Measurements from ENCODE around the gene ATP2B1.
A peak's percentile ranks its signal among the peaks of the same experiment; 100 is the strongest.
"Not testable (repeated sequence)": the region's sequence is repeated elsewhere in the genome, so short reads cannot be mapped to it uniquely, and the experiment has no call there.

Gene ATP2B1

DNA sequence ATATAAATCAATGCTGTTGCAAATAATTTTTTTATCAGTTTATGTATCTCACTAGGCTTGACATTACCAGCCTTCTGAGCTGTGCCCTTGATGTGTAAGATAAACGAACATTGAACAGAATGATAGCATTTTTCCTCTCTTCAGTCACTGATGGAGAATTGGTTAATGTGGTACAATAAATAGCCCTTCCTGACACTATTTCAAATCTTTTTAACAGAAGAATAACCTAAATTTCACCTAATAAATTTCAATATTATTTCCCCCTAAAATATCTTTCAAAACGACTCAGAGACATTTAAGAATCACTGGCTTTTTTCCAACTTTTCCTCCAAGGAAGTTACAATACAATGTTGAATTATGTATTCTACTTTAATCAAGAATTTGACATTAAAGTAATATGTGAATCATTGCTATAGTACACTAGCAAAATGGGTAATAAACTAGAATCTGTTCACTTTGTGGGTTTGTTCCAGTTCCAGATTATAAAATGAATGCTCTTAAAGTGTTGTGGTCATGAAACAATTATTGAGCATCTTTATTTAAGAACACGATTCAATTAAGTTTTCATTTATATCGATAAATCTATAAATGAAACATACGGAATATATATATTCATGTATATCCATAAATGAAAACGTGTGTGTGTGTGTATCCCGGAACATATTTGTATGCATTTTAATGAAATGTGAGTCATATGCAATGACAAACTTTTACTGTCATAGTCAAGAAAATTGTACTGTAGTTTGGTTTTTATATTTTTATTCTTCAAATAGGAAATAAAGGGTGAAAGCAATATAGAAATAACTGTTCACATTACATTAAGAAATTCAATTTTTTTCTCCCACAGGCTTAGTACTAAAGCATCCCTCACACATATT, 2.5 kb upstream of the ATP2B1 start:
- no peak for DNase-seq

DNA sequence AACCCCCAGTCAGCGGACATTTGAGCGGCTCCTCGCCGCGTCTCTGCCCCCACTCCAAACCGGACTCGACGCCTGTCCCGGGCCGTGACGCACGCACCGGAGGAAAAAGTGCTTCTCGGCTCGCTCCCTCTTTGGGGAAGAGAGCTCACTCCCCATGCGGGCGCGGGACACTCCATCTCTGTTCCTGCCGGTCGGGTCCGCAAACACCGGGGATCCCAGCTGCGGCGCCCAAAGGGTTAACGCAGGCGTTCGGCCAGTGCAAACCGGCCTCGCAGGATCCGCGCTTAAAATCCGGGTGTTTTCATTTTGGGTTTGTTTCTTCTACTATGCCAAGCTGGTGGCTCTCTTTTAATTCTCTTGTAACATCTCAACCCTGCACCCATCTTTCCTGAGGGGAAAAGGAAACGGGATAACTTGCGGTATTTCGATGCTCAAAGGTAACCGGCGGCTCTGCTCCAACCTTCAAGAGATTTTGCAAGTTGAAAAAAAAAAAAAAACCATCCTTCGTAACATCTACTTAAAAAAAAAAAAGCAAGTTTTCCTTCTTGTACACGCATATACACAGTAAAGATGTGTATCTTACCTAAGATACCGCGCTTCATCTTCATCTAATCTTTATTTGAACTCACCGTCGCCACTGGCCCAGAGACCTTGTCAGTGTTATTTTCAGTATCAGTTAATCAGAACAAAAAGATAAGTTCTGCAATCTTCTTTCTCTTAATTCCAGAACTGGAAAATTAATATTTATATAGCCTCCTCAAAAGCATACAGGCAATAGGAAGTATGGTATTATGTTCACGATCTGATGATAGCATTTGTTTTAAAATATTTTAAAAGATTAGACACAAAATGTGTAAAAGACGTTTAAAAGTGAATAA, 1.6 kb upstream of the ATP2B1 start:
- DNase-seq, result peak; percentile 34

DNA sequence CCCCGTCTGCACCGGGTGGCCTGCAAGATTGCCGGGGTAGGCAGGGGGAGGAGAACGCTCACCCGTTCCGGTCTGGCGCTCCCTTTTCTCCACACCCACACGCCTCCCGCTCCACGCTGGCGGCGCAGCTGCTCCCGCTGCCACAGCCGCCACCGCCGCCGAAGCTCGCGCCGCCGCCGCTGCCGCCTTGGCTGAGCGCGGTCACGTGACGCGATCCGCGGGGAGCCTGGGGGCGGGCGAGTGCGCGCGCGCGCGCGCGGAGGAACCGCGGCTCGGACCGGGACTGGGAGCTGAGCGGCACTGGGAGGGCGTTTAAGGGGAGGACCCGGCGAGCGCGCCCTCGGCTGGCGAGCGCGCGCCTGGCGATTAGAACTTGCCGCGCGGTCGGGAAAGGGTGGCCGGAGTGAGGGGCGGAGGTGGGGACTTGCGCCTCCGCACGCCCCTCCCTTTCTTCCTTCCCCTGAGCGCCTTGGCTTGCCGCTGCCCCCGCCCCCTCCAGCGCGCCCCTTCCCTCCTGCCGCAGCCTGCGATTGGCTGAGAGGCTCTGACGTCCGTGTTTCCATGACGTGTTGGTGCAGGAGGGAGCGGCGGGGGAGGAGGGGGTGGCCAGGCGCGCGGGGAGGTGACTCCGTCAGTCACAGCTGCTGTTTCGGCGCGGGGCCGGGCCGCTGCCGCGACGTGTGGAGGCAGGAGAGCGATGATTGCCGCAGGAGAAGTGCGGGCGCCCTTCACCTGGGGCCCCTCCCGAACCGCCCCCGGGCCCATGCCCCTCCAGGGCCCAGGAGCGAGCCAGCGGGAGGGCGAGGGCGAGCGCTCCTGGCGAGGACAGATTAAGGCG, 738 bp upstream of the ATP2B1 start:
- peak; percentile 95 for DNase-seq

DNA sequence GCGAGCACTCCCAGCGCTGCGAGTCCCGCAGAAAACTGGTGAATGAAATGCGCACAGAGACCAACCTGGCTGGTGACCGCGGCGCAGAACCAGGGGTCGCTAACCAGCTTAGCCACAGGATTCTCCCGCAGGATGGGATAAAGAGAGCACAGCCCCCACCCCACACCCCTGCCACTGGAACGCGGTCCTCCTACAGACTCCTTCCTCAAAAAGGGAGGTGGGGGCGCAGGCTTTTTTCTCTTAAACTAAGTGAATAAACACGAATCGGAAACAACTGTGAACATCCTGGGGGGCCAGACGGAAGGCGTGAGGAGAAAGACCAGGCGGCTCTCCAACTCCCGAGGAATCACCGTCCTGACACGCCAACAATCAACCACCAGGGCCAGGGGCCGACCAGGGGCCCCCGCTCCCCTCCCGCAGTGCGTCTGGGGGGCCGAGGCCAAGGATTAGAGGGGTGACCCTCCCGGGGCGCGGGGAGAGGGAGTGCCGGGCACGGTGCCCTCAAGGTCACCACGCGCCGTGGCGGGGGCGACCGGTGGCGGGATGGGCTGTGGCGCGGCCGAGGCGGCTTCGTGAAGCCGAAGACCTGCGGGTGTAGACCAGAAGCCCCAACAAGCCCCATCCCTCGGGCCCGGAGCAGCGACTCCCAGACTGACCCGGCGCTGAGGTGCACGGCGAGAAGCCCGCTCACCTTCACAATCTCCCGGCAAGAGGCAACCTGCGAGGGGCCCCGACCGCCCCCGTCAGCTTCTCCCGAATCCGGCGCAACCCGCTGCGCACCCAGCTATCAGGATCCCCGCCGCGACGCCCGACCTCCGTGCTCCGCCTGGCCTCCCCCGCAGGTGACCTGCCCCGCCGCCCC, 704 bp downstream of the ATP2B1 start:
- peak; percentile 34 for DNase-seq

DNA sequence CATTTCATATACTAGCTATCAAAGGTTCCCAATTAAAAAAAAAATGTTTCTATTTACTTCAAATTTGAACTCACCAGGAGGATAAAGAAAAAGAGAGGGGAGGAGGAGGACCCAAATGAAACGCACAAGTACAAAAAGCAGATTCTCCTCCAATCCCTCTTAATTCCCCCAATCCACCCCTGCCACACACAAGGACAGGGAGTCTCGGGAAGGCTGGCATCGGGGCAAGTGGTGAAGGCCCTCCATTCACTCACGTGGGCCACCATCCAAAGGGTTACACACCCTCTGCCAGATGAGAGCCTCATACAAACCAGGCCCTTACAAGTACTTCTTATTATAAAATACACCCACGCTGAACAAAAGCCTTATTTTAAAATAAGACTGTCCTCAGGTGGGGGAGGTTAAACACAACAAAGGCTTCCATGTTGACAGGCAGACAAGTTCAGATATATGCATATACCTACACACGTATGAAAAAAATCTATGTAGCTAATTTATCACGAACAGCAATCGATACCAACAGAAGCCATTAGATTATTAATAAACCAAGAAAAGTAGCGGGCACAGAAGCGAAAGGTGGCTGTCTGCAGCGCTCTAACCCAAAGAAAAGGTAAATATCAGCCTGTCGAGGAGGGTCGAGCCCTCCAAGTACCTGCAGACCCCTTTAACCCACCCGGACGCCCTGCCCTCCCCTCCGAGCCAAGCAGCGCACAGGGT, 1.5 kb downstream of the ATP2B1 start:
- peak; percentile 34 for DNase-seq

DNA sequence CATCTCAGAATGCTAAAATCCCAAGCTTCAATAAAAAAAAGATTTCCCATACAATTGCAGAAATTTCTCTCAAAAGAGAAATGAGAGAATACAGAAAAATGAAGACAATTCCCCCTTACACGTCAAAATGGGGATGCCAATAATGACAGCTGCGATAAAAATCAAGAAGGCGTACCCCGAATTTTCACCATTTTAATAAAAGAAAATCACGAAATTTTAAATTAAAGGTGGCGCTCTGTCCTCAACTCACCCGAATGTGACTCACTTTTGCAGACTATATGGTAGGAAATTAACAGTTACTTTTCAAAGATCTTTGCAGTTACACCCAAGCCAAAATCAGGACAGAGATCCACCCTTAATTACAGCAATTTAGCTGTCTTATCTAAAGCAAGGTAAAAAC, 2.1 kb downstream of the ATP2B1 start:
- no peak for DNase-seq

DNA sequence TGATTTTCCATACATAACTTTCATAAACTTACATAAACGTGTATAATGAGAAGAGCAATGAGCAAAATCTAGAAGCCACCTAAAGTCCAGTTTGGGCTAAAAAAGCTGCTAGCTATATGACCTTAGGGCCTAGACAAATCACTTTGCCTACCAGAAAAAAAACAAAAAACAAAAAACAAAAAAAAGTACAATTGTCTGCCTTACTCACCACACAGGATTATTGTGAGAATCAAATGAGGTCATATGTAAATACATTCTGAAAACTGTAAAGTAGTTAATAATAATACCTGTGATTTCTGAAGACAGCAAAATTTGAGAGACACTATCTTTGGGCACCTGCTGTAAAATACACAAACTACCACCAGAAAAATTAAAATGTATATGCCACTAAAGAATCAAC, 4.2 kb downstream of the ATP2B1 start:
- no peak for DNase-seq

DNA sequence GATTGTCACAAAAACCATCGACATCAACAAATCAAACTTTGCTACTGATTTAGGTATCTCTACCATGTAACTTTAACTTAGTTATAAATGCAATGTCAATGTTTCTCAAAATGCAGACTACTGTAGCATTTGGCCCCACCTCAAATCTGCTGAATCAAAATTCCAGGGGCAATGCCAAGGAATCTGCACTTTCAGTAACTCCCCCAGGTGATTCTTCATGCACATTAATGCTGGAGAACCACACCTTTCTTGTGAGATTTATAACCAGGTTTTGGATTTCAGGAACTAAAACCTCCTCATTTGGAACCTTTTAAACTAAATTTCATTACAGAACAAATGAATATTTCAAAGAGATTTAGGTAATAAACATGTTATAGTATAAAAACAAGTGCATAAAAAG, 4.9 kb downstream of the ATP2B1 start:
- no peak for DNase-seq

DNA sequence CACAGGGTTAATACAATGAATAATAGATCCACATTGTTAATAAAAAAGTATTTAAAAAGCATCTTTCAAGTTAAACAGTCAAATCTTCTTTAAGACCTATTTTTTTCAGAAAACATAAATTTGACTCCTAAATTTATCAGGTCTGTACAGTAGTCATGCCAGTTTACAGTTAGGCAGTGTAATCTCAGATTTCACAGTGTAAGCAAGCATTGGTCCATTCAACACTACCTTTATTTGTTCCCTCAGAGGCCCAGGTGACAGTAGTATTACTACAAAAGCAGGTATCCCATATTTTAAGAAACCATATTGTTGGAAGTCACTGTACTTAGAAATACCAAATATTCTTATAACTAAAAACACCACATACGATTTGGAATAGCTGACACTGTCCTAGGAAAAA, 6.1 kb downstream of the ATP2B1 start:
- DNase-seq, result no peak

DNA sequence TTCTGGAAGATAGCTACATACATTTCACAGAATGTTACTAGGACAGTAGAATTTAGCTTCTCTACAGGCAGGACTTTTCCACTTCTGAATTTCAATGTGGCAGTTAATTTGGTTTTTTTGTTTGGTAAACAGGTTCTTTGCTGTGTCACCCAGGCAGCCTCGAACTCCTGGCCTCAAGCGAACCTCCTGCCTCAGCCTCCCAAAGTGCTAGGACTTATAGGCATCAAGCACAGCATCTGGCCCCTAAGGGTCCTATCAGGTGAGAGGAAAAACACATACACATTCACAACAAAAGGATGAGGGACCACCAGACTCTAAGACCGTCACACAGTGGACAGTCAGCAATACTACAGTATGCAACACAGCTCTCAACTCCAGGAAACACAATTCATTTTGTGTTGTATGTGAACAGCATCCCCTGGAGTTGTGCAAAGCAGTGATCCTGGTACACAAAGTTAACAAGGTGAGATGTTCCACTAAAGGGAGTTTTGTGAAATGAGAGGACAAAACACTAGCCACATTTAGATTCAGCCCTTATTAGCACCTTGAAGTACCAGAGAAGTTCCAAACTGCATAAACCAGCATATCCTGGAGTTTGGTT, 6.9 kb downstream of the ATP2B1 start:
- no peak for DNase-seq

DNA sequence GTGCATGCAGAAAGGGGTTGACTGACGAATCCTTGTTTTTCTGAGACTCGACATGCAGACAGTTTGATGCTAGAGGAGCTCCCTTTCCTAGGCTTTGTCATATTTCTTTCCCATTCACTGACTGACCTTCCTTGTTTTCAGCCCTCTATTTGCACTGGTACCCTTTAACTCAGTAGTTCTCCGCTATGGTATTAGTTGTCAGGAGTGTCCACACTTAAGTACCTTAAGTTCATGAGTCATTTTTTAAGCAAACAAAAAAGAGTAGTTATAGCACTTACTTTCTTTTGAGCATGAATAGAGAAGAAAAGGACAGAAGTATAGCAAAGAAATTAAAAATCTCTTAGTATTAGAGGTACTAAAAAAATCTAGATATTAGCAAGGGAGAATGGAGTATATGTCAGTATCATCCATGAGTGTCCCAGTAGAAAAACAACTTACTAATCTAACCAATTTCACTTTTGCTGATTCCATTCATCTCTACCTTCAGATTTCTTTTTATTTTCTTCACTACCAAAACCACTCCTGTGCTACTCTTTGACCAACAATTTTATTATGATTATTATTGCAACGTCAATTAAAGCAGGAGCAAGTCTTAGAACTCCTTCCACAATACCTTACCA, 8.3 kb downstream of the ATP2B1 start:
- no peak for DNase-seq

DNA sequence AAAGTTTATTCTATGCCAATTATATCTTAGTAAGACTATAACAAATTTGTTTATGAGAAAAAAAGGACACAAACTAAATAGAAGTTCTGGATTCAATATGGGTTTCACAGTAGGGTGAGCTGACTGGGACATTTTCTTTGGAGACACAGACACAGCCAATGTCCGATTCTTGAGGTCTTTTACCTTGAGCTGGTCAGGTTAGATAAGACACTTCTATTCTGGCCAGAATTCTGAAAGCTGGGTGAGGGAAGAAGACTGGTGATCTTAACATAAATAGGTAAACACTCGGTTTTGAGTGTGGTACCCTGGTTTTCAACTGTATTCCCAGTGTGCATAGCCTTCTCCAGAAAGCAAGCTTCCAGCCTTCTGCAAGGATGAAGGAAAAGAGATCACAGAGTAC, 10.0 kb downstream of the ATP2B1 start:
- no peak for DNase-seq

DNA sequence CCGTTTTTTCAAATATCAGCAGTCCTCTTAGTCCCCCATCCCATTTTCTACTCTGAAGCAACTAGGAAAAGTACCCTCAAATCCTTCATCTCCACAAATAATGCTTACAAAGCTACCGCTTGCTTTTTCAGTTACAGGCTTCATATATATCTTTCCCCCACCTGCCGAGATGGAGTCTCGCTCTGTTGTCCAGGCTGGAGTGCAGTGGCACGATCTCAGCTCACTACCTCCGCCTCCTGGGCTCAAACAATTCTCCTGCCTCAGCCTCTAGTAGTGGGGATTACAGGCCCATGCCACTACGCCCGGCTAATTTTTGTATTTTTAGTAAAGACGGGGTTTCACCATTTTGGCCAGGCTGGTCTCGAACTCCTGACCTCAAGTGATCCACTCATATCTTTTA, 10.9 kb downstream of the ATP2B1 start:
- not testable (repeated sequence) for DNase-seq

DNA sequence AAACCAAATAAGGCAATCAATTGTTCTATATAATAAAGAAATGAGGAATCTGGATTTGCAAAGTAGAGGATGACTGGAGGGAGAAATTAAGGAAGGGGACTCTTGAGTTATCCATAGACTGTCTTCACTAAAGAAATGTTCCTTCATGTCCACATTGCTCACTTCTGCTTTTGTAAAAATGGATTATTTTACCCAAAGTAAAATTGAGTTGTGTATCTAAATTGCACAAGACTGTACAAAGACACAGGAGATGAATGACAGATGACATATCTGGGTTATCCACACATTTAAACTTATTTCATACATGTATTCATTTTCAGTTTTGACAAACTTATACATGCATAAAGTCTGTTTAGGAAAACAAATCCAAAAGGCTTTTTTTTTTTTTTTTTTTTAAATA, 11.3 kb downstream of the ATP2B1 start:
- no peak for DNase-seq

DNA sequence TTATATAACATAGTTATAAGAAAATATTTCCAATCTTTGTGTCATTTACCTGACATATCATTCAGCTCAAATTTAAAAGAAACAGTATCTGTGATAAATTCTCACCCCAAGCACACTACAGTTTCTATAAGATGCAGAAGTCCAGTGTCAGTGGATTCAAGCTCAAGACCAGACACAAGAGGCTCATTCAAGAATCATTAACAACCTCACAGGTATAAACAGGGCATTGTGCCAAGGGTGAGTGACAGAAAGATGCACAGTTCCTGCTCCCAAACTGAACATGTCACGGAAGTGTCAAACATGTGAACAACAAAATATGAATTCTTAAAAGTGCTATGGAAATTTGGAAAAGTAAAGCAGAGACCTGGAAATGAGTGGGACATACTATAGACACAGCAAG, 12.8 kb downstream of the ATP2B1 start:
- no peak for DNase-seq

DNA sequence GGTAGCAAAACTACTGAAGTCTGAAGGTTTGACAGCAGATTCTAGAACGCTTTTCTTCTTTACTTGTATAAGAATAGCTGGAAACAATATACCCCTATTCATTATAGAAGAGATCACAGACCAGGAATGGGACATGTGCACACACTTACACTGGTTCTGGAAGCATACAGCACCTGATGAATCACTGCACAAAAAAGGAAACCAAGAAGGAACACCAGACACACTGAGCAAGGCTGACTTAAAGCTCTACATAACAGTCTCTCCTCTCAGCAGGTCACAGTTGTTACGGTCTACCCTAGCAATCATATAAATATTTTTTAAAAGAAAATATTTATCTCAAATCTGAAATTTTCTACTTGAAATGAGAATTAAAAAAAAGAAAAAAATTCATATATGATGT, 13.5 kb downstream of the ATP2B1 start:
- no peak for DNase-seq

DNA sequence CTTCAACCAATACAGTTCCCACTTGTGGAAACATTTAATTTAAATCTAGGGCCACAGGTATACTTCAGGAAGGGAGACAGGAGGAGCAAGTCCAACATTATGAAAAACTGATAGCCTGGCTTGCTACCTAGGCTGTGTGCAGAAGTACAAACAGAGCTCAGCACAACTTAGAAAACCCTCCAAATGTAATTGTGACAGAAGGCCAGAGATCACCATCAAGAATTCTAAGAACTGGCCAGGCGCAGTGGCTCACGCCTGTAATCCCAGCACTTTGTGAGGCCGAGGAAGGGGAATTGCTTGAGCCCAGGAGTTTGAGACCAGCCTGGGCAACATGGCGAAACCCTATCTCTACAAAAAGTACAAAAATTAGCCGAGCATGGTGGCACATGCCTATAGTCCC, 14.1 kb downstream of the ATP2B1 start:
- DNase-seq, result no peak

DNA sequence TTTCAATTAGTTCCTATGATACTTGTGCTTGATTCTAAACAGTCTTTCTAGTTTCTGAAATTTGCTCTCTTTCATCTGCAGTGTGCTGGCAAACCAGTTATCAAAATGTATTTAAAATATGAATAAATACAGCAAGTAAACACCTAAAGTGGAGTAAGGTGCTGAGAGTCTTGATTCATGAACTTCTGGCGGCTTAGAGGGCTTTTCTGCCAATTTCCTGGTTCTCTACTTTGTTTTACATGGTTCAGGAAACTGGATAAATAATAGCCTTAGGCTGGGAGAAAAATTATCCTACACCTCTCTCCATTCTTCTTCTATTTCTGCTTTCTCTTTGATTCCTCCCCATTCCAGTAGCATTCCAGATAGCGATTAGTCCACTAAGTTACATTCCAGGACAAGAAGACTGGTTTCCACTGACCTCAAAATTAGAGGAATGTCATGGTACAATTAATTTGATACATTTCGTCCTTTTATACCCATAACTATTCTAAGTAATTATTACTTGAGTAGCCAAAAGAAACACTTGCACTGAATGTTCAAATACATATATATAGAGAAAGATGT, 14.9 kb downstream of the ATP2B1 start:
- DNase-seq, result no peak

DNA sequence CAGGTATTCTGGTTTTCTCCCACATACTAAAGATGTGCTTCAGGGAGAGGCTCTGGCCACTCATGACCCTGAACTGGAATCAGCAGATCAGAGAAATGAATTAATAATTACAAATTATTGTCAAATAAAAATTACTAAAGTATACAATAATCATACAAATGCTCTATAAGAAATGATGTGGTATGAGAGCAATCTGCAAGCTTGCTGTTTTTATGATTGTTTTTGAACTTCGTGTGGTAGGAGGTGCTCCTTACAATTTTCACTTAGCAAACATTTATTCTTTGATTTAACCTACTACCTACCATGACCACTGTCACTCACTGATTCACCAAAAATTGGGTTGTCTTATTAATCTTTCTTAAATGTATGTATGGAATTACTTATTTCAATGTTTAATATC, 16.2 kb downstream of the ATP2B1 start:
- DNase-seq, result no peak

DNA sequence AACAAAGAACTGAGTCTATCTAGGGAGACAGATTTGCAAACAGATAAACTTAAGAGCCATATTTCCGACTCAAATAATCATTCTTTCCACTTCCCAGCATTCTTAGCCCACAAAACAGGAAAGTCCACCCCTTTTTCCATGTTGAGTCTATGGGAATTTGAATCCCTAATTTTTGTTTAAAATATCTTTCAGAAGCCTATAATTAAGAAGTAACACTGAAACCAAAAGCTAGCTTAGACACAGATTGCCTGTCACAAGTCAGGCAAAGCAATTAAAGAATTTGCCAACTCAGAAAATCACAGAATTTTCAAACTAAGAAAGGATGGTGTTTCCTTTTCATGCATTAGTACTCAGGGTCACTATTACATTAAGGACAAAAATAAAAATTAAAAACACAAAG, 17.0 kb downstream of the ATP2B1 start:
- no peak for DNase-seq

Data from NCI-H1092 treated with DMSO at 0.1 percent for 48 hours (cell line).